WTC11 (cell line): Measurements from ENCODE around the gene CUEDC1. TPM values are rescaled to one million over a fixed set of nuclear protein-coding genes. Genes with fewer than 3 reads are reported as not detected.

Experiments
- ATAC-seq: fragments of 200-7000 bp; cut with Tn5 transposase; 2 replicates; pipeline ENCODE4 v1.10.0; 2021; ENCODE audit warnings: mild to moderate bottlenecking, moderate library complexity
- CTCF ChIA-PET: fragments of 300-600 bp; sonication (Branson Sonifier 250); formaldehyde crosslinking; loops from one replicate; lab custom pipeline; 2021; ENCODE audit warnings: antibody characterized with exemption; lab: Charles Lee
- POLR2A ChIA-PET: fragments of 350-600 bp; sonication (Branson Sonifier 250); formaldehyde crosslinking; loops from one replicate; lab custom pipeline; 2021; ENCODE audit warnings: antibody characterized with exemption; lab: Charles Lee
- DNase-seq: peaks from one replicate; pipeline ENCODE4 v3.0.0; 2021; ENCODE audit warnings: low spot score
- H3K27ac Mint-ChIP-seq: 2 replicates; pipeline ENCODE4 v1.8.0; 2021; ENCODE audit warnings: mixed read lengths
- H3K27me3 Mint-ChIP-seq: 2 replicates; pipeline ENCODE4 v1.8.0; 2021; ENCODE audit warnings: low read depth, mild to moderate bottlenecking, moderate library complexity, mixed read lengths
- H3K36me3 Mint-ChIP-seq: 2 replicates; pipeline ENCODE4 v1.8.0; 2021; ENCODE audit warnings: mixed read lengths
- H3K4me1 Mint-ChIP-seq: 2 replicates; pipeline ENCODE4 v1.8.0; 2022; ENCODE audit warnings: mixed read lengths
- H3K4me3 Mint-ChIP-seq: 2 replicates; pipeline ENCODE4 v1.8.0; 2021; ENCODE audit warnings: mild to moderate bottlenecking, moderate library complexity, mixed read lengths
- H3K9me3 Mint-ChIP-seq: 2 replicates; pipeline ENCODE4 v1.8.0; 2021; ENCODE audit warnings: mixed read lengths
- AFF4 ChIP-seq: sonication (generic); formaldehyde crosslinking; IDR thresholded peaks from 2 replicates; pipeline ENCODE4 v1.8.1; 2023; ENCODE audit warnings: mild to moderate bottlenecking, missing genetic modification reagents, borderline replicate concordance
- ATF1 ChIP-seq: sonication (generic); formaldehyde crosslinking; IDR thresholded peaks from 2 replicates; pipeline ENCODE4 v1.8.1; 2023; ENCODE audit warnings: mild to moderate bottlenecking, moderate library complexity, missing genetic modification reagents
- ATF3 ChIP-seq: sonication (generic); formaldehyde crosslinking; conservative IDR thresholded peaks from 2 replicates; pipeline ENCODE4 v1.8.1; 2022; ENCODE audit warnings: mild to moderate bottlenecking, missing genetic modification reagents
- CDX4 ChIP-seq: fragments of 250-450 bp; sonication (Bioruptor Pico); IDR thresholded peaks from 2 replicates; pipeline ENCODE4 v1.9.0; 2021; ENCODE audit warnings: moderate library complexity, mild to moderate bottlenecking, inconsistent platforms, borderline replicate concordance
- CREM ChIP-seq: sonication (generic); formaldehyde crosslinking; IDR thresholded peaks from 2 replicates; pipeline ENCODE4 v1.8.1; 2022; ENCODE audit warnings: mild to moderate bottlenecking, missing genetic modification reagents, moderate library complexity
- E2F5 ChIP-seq: sonication (generic); formaldehyde crosslinking; IDR thresholded peaks from 2 replicates; pipeline ENCODE4 v1.8.1; 2022; ENCODE audit warnings: mild to moderate bottlenecking, moderate library complexity, missing genetic modification reagents
- GABPB1 ChIP-seq: sonication (generic); formaldehyde crosslinking; IDR thresholded peaks from 2 replicates; pipeline ENCODE4 v1.8.1; 2023; ENCODE audit warnings: mild to moderate bottlenecking, missing genetic modification reagents
- HMGA2 ChIP-seq: fragments of 250-450 bp; sonication (Bioruptor Pico); IDR thresholded peaks from 2 replicates; pipeline ENCODE4 v1.4.0; 2021; ENCODE audit warnings: mild to moderate bottlenecking, moderate library complexity
- JAZF1 ChIP-seq: fragments of 250-450 bp; sonication (Bioruptor Pico); IDR thresholded peaks from 2 replicates; pipeline ENCODE4 v1.9.0; 2021; ENCODE audit warnings: moderate library complexity, mild to moderate bottlenecking, inconsistent platforms
- JUN ChIP-seq: sonication (generic); formaldehyde crosslinking; IDR thresholded peaks from 2 replicates; pipeline ENCODE4 v1.8.0; 2023; ENCODE audit warnings: mild to moderate bottlenecking, missing genetic modification reagents
- NR3C1 ChIP-seq: sonication (generic); formaldehyde crosslinking; conservative IDR thresholded peaks from 2 replicates; pipeline ENCODE4 v1.8.1; 2023; ENCODE audit warnings: low read depth, mild to moderate bottlenecking, missing genetic modification reagents
- PRDM15 ChIP-seq: sonication (generic); formaldehyde crosslinking; IDR thresholded peaks from 2 replicates; pipeline ENCODE4 v1.8.0; 2022; ENCODE audit warnings: missing genetic modification reagents
- RELA ChIP-seq: sonication (generic); formaldehyde crosslinking; IDR thresholded peaks from 2 replicates; pipeline ENCODE4 v1.8.1; 2022; ENCODE audit warnings: missing genetic modification reagents, mild to moderate bottlenecking, borderline replicate concordance
- SP1 ChIP-seq: sonication (generic); formaldehyde crosslinking; conservative IDR thresholded peaks from 2 replicates; pipeline ENCODE4 v1.8.1; 2022; ENCODE audit warnings: missing genetic modification reagents
- TCF7 ChIP-seq: sonication (generic); formaldehyde crosslinking; IDR thresholded peaks from 2 replicates; pipeline ENCODE4 v1.8.0; 2022; ENCODE audit warnings: mild to moderate bottlenecking, low read depth, missing genetic modification reagents, moderate library complexity
- TEAD4 ChIP-seq: sonication (generic); formaldehyde crosslinking; IDR thresholded peaks from 2 replicates; pipeline ENCODE4 v1.8.0; 2022; ENCODE audit warnings: mild to moderate bottlenecking, missing genetic modification reagents
- TP53 ChIP-seq: sonication (generic); formaldehyde crosslinking; IDR thresholded peaks from 2 replicates; pipeline ENCODE4 v1.8.1; 2023; ENCODE audit warnings: mild to moderate bottlenecking, missing genetic modification reagents
- ZBTB43 ChIP-seq: sonication (generic); formaldehyde crosslinking; IDR thresholded peaks from 2 replicates; pipeline ENCODE4 v1.8.1; 2023; ENCODE audit warnings: mild to moderate bottlenecking, missing genetic modification reagents
- ZNF121 ChIP-seq: sonication (generic); formaldehyde crosslinking; IDR thresholded peaks from 2 replicates; pipeline ENCODE4 v1.8.0; 2023; ENCODE audit warnings: missing genetic modification reagents
- ZNF138 ChIP-seq: sonication (generic); formaldehyde crosslinking; conservative IDR thresholded peaks from 2 replicates; pipeline ENCODE4 v1.8.1; 2022; ENCODE audit warnings: mild to moderate bottlenecking, moderate library complexity, missing genetic modification reagents
- ZNF396 ChIP-seq: fragments of 250-450 bp; sonication (Bioruptor Pico); IDR thresholded peaks from 2 replicates; pipeline ENCODE4 v1.8.0; 2021; ENCODE audit warnings: mild to moderate bottlenecking, moderate library complexity, borderline replicate concordance
- ZSCAN18 ChIP-seq: fragments of 250-450 bp; sonication (Bioruptor Pico); IDR thresholded peaks from 2 replicates; pipeline ENCODE4 v2.1.2; 2022; ENCODE audit warnings: mild to moderate bottlenecking, moderate library complexity
- total RNA-seq: library from RNA; stranded (reverse); gene quantifications from 3 replicates; pipeline ENCODE4 v1.2.3, GENCODE V29; 2021

The CUEDC1 gene
- total RNA-seq, 1 experiment from 2014 or later, result 12.2 TPM

GRCh38 chr17:57877803-57878377, 77.3 kb downstream of the CUEDC1 start:
- H3K27me3 Mint-ChIP-seq, result peaks cover 10% of the 10 kb centered on the region; the same call in 1 of the 2 replicates
- no peak for ATAC-seq
- DNase-seq, result no peak
- H3K27ac Mint-ChIP-seq, result 0 out of 2 replicates have a peak overlapping the region, but pooled peaks have one; percentile 19
- H3K36me3 Mint-ChIP-seq, result peaks cover 6% of the 10 kb centered on the region; the same call in 1 of the 2 replicates
- peaks cover 4% of the 10 kb centered on the region; the same call in 1 of the 2 replicates for H3K9me3 Mint-ChIP-seq
- TF ChIP-seq TP53 (no peak), RELA (no peak), NR3C1 (CRISPR knock-in tag) (no peak), ZNF121 (CRISPR knock-in tag) (no peak), ZSCAN18 (no peak), AFF4 (CRISPR knock-in tag) (no peak)
- CTCF ChIA-PET, result interaction anchor here (1.1 to 6.4 kb wide), 6 partner anchors 9 to 45 kb away, joined by 4 to 50 read pairs (median 5); no protein-coding TSS in a partner anchor
- no peak overlapping the region for H3K4me3 Mint-ChIP-seq
- H3K4me1 Mint-ChIP-seq, result peaks cover 87% of the 10 kb centered on the region
- POLR2A ChIA-PET, result no interaction called here

- Mint-ChIP-seq H3K27ac (no peak overlapping the region), H3K4me3 (no peak overlapping the region), H3K4me1 (peaks cover 85% of the 10 kb centered on the region), H3K36me3 (no peaks in the 10 kb centered on the region), H3K9me3 (no peaks in the 10 kb centered on the region), H3K27me3 (peaks cover 10% of the 10 kb centered on the region; the same call in 1 of the 2 replicates)
- DNase-seq (no peak), ATAC-seq (no peak)
- TF ChIP-seq JUN, result no peak
- TF ChIP-seq ZNF121 (CRISPR knock-in tag), result no peak
- no peak for TF ChIP-seq JAZF1
- no peak for TF ChIP-seq TCF7
- no peak for TF ChIP-seq HMGA2 (CRISPR knock-in tag)
- no peak for TF ChIP-seq ZNF396 (CRISPR knock-in tag)
- no peak for TF ChIP-seq PRDM15
- no peak for TF ChIP-seq TEAD4
- TF ChIP-seq E2F5 (CRISPR knock-in tag), result no peak
- TF ChIP-seq CDX4 (CRISPR knock-in tag), result no peak
- TF ChIP-seq ATF3, result no peak
- no peak for TF ChIP-seq GABPB1 (CRISPR knock-in tag)
- TF ChIP-seq ZBTB43 (CRISPR knock-in tag), result no peak
- no peak for TF ChIP-seq ATF1
- no peak for TF ChIP-seq ZNF138 (CRISPR knock-in tag)
- TF ChIP-seq SP1 (CRISPR knock-in tag), result no peak
- no peak for TF ChIP-seq CREM (CRISPR knock-in tag)
- ChIA-PET POLR2A (interaction anchor here (0.7 to 0.8 kb wide), 2 partner anchors 12 to 14 kb away, joined by 3 to 7 read pairs; no protein-coding TSS in a partner anchor), CTCF (interaction anchor here (0.7 to 6.4 kb wide), 9 partner anchors 9 to 746 kb away, joined by 3 to 50 read pairs (median 4); no protein-coding TSS in a partner anchor)
Observed at GRCh38 chr17:57876866-57877237, 78.4 kb downstream of the CUEDC1 start.
